Smooth muscle cell (in vitro differentiated cells): ENCODE results near the gene LIPJ. TPM values are rescaled to one million over a fixed set of nuclear protein-coding genes. Genes with fewer than 3 reads are reported as not detected.

Source experiments
- DNase-seq: peaks from one replicate; lab custom pipeline; 2025; ENCODE audit not compliant: unreplicated experiment; lab: John Stamatoyannopoulos, UW
- H2AFZ ChIP-seq: fragments of 200-600 bp; sonication (generic); 2 replicates; pipeline ENCODE4 v1.6.0; 2016; ENCODE audit warnings: antibody characterized with exemption, low read depth, mild to moderate bottlenecking
- H3F3A ChIP-seq: fragments of 200-600 bp; sonication (generic); 2 replicates; pipeline ENCODE4 v1.6.0; 2017; ENCODE audit warnings: antibody characterized with exemption, low read depth
- H3K27ac ChIP-seq: fragments of 200-600 bp; sonication (generic); 2 replicates; pipeline ENCODE4 v1.5.1; 2016; ENCODE audit warnings: low read depth, mild to moderate bottlenecking
- H3K27me3 ChIP-seq: fragments of 200-600 bp; sonication (generic); 2 replicates; pipeline ENCODE4 v1.6.1; 2016; ENCODE audit warnings: low read depth, mild to moderate bottlenecking
- H3K36me3 ChIP-seq: fragments of 200-600 bp; sonication (generic); 2 replicates; pipeline ENCODE4 v1.5.1; 2016; ENCODE audit warnings: low read depth
- H3K4me1 ChIP-seq: fragments of 200-600 bp; sonication (generic); 2 replicates; pipeline ENCODE4 v1.5.1; 2016; ENCODE audit warnings: low read depth
- H3K4me2 ChIP-seq: fragments of 200-600 bp; sonication (generic); 2 replicates; pipeline ENCODE4 v1.6.0; 2016; ENCODE audit warnings: mild to moderate bottlenecking
- H3K4me3 ChIP-seq: fragments of 200-600 bp; sonication (generic); 2 replicates; pipeline ENCODE4 v1.5.1; 2016; ENCODE audit warnings: mild to moderate bottlenecking
- H3K79me2 ChIP-seq: fragments of 200-600 bp; sonication (generic); 2 replicates; pipeline ENCODE4 v1.6.0; 2016; ENCODE audit warnings: low read depth, mild to moderate bottlenecking
- H3K9ac ChIP-seq: fragments of 200-600 bp; sonication (generic); 2 replicates; pipeline ENCODE4 v1.6.0; 2016; ENCODE audit warnings: low read depth
- H3K9me3 ChIP-seq: fragments of 200-600 bp; sonication (generic); replicated peaks from 2 replicates; pipeline ENCODE4 v1.5.1; 2016; ENCODE audit warnings: low read depth
- H4K20me1 ChIP-seq: fragments of 200-600 bp; sonication (generic); 2 replicates; pipeline ENCODE4 v1.6.0; 2016; ENCODE audit warnings: low read depth
- CTCF ChIP-seq: fragments of 200-600 bp; sonication (generic); IDR thresholded peaks from 2 replicates; pipeline ENCODE4 v1.5.1; 2017; ENCODE audit warnings: borderline replicate concordance, mild to moderate bottlenecking, antibody characterized with exemption; ENCODE audit not compliant: insufficient read depth, poor library complexity, severe bottlenecking
- WGBS: methylation state at CpG from one replicate; pipeline ENCODE4 v1.1.7; 2016; ENCODE audit warnings: low lambda C conversion rate; 5-methylcytosine and 5-hydroxymethylcytosine counted together
- polyA plus RNA-seq: library from polyadenylated mRNA; unstranded; fragments of >200 nt; fragmentation: Nextera tagmentation; extraction: Ambion mirVana; gene quantifications from 2 replicates; pipeline ENCODE4 v1.2.1, GENCODE V29; 2016
- total RNA-seq: library from RNA; depleted of rRNA; stranded (reverse); fragments of >200 nt; gene quantifications from 2 replicates; pipeline ENCODE4 v1.2.3, GENCODE V29; 2014

LIPJ gene
- total and polyA plus RNA-seq, 2 experiments from 2014 or later: not detected

- Histone ChIP-seq H3K9me3 (no peaks in the 10 kb centered on the region), H3F3A (peaks cover 4% of the 10 kb centered on the region), H3K9ac (no peak overlapping the region), H3K27me3 (no peaks in the 10 kb centered on the region), H3K4me1 (peaks cover 10% of the 10 kb centered on the region), H3K36me3 (no peaks in the 10 kb centered on the region), H2AFZ (no peak overlapping the region), H3K4me3 (no peak overlapping the region), H4K20me1 (no peaks in the 10 kb centered on the region), H3K79me2 (no peaks in the 10 kb centered on the region), H3K4me2 (no peak overlapping the region), H3K27ac (no peak overlapping the region)
- no peak for DNase-seq
- TF ChIP-seq CTCF: no peak
- 78% methylated on average over 4 of the region's 4 CpGs for WGBS
These were observed 41.2 kb upstream of the LIPJ start for GRCh38 chr10:88545359-88545758.

GRCh38 chr10:88546497-88546896 lies 40.1 kb upstream of the LIPJ start:
- Histone ChIP-seq H3K4me3 (no peak overlapping the region), H3K79me2 (no peaks in the 10 kb centered on the region), H3K4me2 (no peak overlapping the region), H3K27me3 (no peaks in the 10 kb centered on the region), H3F3A (peaks cover 4% of the 10 kb centered on the region), H3K4me1 (peaks cover 10% of the 10 kb centered on the region), H3K9ac (no peak overlapping the region), H3K9me3 (no peaks in the 10 kb centered on the region), H4K20me1 (no peaks in the 10 kb centered on the region), H3K27ac (no peak overlapping the region), H3K36me3 (no peaks in the 10 kb centered on the region), H2AFZ (no peak overlapping the region)
- 94% methylated on average over 3 of the region's 3 CpGs for WGBS
- DNase-seq: no peak
- no peak for TF ChIP-seq CTCF

GRCh38 chr10:88551246-88551645 lies 35.3 kb upstream of the LIPJ start:
- 94% methylated on average over 2 of the region's 2 CpGs for WGBS
- Histone ChIP-seq H3K79me2 (no peaks in the 10 kb centered on the region), H3K4me2 (no peak overlapping the region), H3K4me1 (no peaks in the 10 kb centered on the region), H3K27ac (no peak overlapping the region), H4K20me1 (no peaks in the 10 kb centered on the region), H3K36me3 (no peaks in the 10 kb centered on the region), H3K4me3 (no peak overlapping the region), H3K9me3 (no peaks in the 10 kb centered on the region), H3K9ac (no peak overlapping the region), H3K27me3 (no peaks in the 10 kb centered on the region), H3F3A (no peaks in the 10 kb centered on the region), H2AFZ (no peak overlapping the region)
- no peak for TF ChIP-seq CTCF
- no peak for DNase-seq

- H3F3A ChIP-seq: no peaks in the 10 kb centered on the region
- no peak overlapping the region for H3K9ac ChIP-seq
- H3K4me1 ChIP-seq: no peaks in the 10 kb centered on the region
- WGBS: 37% methylated on average over 2 of the region's 2 CpGs
- H3K27ac ChIP-seq: no peak overlapping the region
- no peaks in the 10 kb centered on the region for H3K36me3 ChIP-seq
- peak; percentile 67 for TF ChIP-seq CTCF
- no peak overlapping the region for H2AFZ ChIP-seq
- H4K20me1 ChIP-seq: no peaks in the 10 kb centered on the region
- H3K27me3 ChIP-seq: no peaks in the 10 kb centered on the region
- no peaks in the 10 kb centered on the region for H3K79me2 ChIP-seq
- no peak overlapping the region for H3K4me3 ChIP-seq
- no peaks in the 10 kb centered on the region for H3K9me3 ChIP-seq
- no peak overlapping the region for H3K4me2 ChIP-seq
- DNase-seq: no peak
These were observed 33.3 kb upstream of the LIPJ start for GRCh38 chr10:88553116-88553752.
